GM12878 (cell line): ENCODE measurements around the gene ANGEL2. TPM values are rescaled to one million over a fixed set of nuclear protein-coding genes. Genes with fewer than 3 reads are reported as not detected.
A peak's percentile ranks its signal among the peaks of the same experiment; 100 is the strongest.

ENCODE experiments used
- ASH2L ChIP-seq: fragments of 300-600, 200-600 bp; sonication (generic); IDR thresholded peaks from 2 replicates; pipeline ENCODE4 v1.6.1; 2017; ENCODE audit warnings: low read depth, mild to moderate bottlenecking, borderline replicate concordance
- ATF3 ChIP-seq: IDR thresholded peaks from 2 replicates; pipeline ENCODE4 v1.6.1; 2011; ENCODE audit warnings: low read depth, mild to moderate bottlenecking, low read length, moderate library complexity, borderline replicate concordance; ENCODE audit errors: extremely low read depth
- ATF7 ChIP-seq: fragments of 450-650 bp; IDR thresholded peaks from 2 replicates; pipeline ENCODE4 v1.6.1; 2016; ENCODE audit warnings: low read depth, mild to moderate bottlenecking
- CHD1 ChIP-seq: IDR thresholded peaks from 2 replicates; pipeline ENCODE4 v1.6.1; 2012; ENCODE audit warnings: low read depth, low read length, improper control_type of control experiment
- CREB1 ChIP-seq: IDR thresholded peaks from 2 replicates; pipeline ENCODE4 v1.6.1; 2012; ENCODE audit warnings: low read depth, mild to moderate bottlenecking, inconsistent platforms
- FOS ChIP-seq: IDR thresholded peaks from 3 replicates; pipeline ENCODE4 v1.6.1; 2011; ENCODE audit warnings: borderline replicate concordance; ENCODE audit not compliant: insufficient read length; ENCODE audit errors: extremely low read depth
- HDAC2 ChIP-seq: fragments of 200-600 bp; sonication (generic); IDR thresholded peaks from 2 replicates; pipeline ENCODE4 v1.6.1; 2017
- KLF5 ChIP-seq: fragments of 450-650 bp; IDR thresholded peaks from 2 replicates; pipeline ENCODE4 v1.6.1; 2014; ENCODE audit warnings: mild to moderate bottlenecking; ENCODE audit not compliant: partially characterized antibody
- NR2C2 ChIP-seq: IDR thresholded peaks from 2 replicates; pipeline ENCODE4 v1.6.1; 2011; ENCODE audit warnings: borderline replicate concordance, low read depth; ENCODE audit not compliant: control insufficient read depth, insufficient read length
- NRF1 ChIP-seq: conservative IDR thresholded peaks from 2 replicates; pipeline ENCODE4 v1.6.1; 2011; ENCODE audit warnings: mild to moderate bottlenecking, low read depth, low read length, improper control_type of control experiment
- PBX3 ChIP-seq: IDR thresholded peaks from 2 replicates; pipeline ENCODE4 v1.6.1; 2011; ENCODE audit warnings: mild to moderate bottlenecking, low read depth, low read length, moderate library complexity; ENCODE audit not compliant: insufficient replicate concordance
- PKNOX1 ChIP-seq: fragments of 450-650 bp; IDR thresholded peaks from 2 replicates; pipeline ENCODE4 v1.6.1; 2016; ENCODE audit warnings: mild to moderate bottlenecking
- POLR2A ChIP-seq: IDR thresholded peaks from 2 replicates; pipeline ENCODE4 v1.6.1; 2011; ENCODE audit warnings: low read depth, mild to moderate bottlenecking, low read length
- SMARCA5 ChIP-seq: fragments of 450-650 bp; IDR thresholded peaks from 2 replicates; pipeline ENCODE4 v1.6.1; 2017; ENCODE audit warnings: mild to moderate bottlenecking
- SMC3 ChIP-seq: IDR thresholded peaks from 2 replicates; pipeline ENCODE4 v1.6.1; 2011; ENCODE audit warnings: low read length, improper control_type of control experiment, borderline replicate concordance
- SUPT20H ChIP-seq: IDR thresholded peaks from 2 replicates; pipeline ENCODE4 v1.6.1; 2011; ENCODE audit warnings: low read depth, mild to moderate bottlenecking, low read length, moderate library complexity, borderline replicate concordance; ENCODE audit not compliant: control insufficient read depth
- ZNF592 ChIP-seq: fragments of 450-650 bp; IDR thresholded peaks from 2 replicates; pipeline ENCODE4 v1.6.1; 2017; ENCODE audit warnings: mild to moderate bottlenecking, moderate library complexity
- polyA plus RNA-seq, 11 experiments: library from polyadenylated mRNA; depleted of rRNA in 4 of 11; unstranded in 6 of 11; stranded (reverse) in 5 of 11; fragments of >200 nt; fragmentation: Nextera tagmentation in 4 of 11; fragmentation: Illumina TruSeq in 1 of 11; extraction: Ambion mirVana in 4 of 11; extraction: Trizol in 1 of 11; gene quantifications; 1 replicate in 1 of 11; 2 replicates in 10 of 11; pipeline versions ENCODE4 v1.2.1 to v1.2.3, GENCODE V29; 2011 to 2016; ENCODE audit warnings: inconsistent platforms in 2 of 11, missing spikeins in 2 of 11, low read depth in 1 of 11
- total RNA-seq, 4 experiments: library from RNA; depleted of rRNA in 3 of 4; stranded (reverse); fragments of >200 nt in 3 of 4; fragmentation: Illumina TruSeq in 1 of 4; extraction: Trizol in 1 of 4; gene quantifications; 2 replicates each; pipeline versions ENCODE4 v1.2.1 to v1.2.3, GENCODE V29; 2013 to 2021
- TF ChIP-seq, protein P1 (sequence below), 3 experiments: IDR thresholded peaks in 2 of 3; conservative IDR thresholded peaks in 1 of 3; 2 replicates each; pipeline ENCODE4 v1.5.1; 2011; ENCODE audit warnings: low read depth in 3 of 3, low read length in 3 of 3, mild to moderate bottlenecking in 3 of 3, control low read depth in 2 of 3, moderate library complexity in 2 of 3, inconsistent platforms in 1 of 3, mixed read lengths in 1 of 3; ENCODE audit not compliant: control insufficient read depth in 2 of 3, insufficient read depth in 1 of 3; ENCODE audit errors: extremely low read depth in 1 of 3
- TF ChIP-seq, protein P2 (sequence below): fragments of 450-650 bp; conservative IDR thresholded peaks from 2 replicates; pipeline ENCODE4 v1.6.1; 2017; ENCODE audit warnings: mild to moderate bottlenecking, moderate library complexity

ANGEL2 gene
- total and polyA plus RNA-seq, 10 of the 15 experiments (the other 5 are each of a cell fraction or from before 2014, with no cell fraction given) = 6.3 to 53.9 (median 30.7) TPM

- peak; percentile 65 for TF ChIP-seq POLR2A
- TF ChIP-seq, protein P1, sequence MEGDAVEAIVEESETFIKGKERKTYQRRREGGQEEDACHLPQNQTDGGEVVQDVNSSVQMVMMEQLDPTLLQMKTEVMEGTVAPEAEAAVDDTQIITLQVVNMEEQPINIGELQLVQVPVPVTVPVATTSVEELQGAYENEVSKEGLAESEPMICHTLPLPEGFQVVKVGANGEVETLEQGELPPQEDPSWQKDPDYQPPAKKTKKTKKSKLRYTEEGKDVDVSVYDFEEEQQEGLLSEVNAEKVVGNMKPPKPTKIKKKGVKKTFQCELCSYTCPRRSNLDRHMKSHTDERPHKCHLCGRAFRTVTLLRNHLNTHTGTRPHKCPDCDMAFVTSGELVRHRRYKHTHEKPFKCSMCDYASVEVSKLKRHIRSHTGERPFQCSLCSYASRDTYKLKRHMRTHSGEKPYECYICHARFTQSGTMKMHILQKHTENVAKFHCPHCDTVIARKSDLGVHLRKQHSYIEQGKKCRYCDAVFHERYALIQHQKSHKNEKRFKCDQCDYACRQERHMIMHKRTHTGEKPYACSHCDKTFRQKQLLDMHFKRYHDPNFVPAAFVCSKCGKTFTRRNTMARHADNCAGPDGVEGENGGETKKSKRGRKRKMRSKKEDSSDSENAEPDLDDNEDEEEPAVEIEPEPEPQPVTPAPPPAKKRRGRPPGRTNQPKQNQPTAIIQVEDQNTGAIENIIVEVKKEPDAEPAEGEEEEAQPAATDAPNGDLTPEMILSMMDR (IDR thresholded peaks at IDR 0.05 in 2 of 3, conservative IDR thresholded peaks at IDR 0.05 in 1 of 3; ENCODE audit: control insufficient read depth in 2 of 3, extremely low read depth in 1 of 3, insufficient read depth in 1 of 3, low read depth in 3 of 3, low read length in 3 of 3) = no peak
- TF ChIP-seq SUPT20H = no peak
- no peak for TF ChIP-seq NRF1
- TF ChIP-seq FOS = no peak
- no peak for TF ChIP-seq HDAC2
- TF ChIP-seq, protein P2, sequence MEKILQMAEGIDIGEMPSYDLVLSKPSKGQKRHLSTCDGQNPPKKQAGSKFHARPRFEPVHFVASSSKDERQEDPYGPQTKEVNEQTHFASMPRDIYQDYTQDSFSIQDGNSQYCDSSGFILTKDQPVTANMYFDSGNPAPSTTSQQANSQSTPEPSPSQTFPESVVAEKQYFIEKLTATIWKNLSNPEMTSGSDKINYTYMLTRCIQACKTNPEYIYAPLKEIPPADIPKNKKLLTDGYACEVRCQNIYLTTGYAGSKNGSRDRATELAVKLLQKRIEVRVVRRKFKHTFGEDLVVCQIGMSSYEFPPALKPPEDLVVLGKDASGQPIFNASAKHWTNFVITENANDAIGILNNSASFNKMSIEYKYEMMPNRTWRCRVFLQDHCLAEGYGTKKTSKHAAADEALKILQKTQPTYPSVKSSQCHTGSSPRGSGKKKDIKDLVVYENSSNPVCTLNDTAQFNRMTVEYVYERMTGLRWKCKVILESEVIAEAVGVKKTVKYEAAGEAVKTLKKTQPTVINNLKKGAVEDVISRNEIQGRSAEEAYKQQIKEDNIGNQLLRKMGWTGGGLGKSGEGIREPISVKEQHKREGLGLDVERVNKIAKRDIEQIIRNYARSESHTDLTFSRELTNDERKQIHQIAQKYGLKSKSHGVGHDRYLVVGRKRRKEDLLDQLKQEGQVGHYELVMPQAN = no peak
- TF ChIP-seq KLF5 = no peak
- no peak for TF ChIP-seq ASH2L
- no peak for TF ChIP-seq ATF3
- no peak for TF ChIP-seq ZNF592
- no peak for TF ChIP-seq PBX3
- TF ChIP-seq PKNOX1 = no peak
- 0 out of 2 replicates have a peak, but pooled peaks have one; percentile 47 for TF ChIP-seq CREB1
- TF ChIP-seq SMARCA5 = no peak
- no peak for TF ChIP-seq NR2C2
- no peak for TF ChIP-seq ATF7
- no peak for TF ChIP-seq CHD1
- TF ChIP-seq SMC3 = peak; percentile 9; the same call in 1 of the 2 replicates
Observed at GRCh38 chr1:212981571-212982328, 33.9 kb downstream of the ANGEL2 start (continued).
